HepG2 (cell line): ENCODE data around the gene BCDIN3D. TPM values are rescaled to one million over a fixed set of nuclear protein-coding genes. Genes with fewer than 3 reads are reported as not detected.

Source experiments
- ATAC-seq: fragments of 200-7000 bp; cut with Tn5 transposase; 3 replicates; pipeline ENCODE4 v1.9.1; 2020; ENCODE audit warnings: mild to moderate bottlenecking, moderate library complexity
- BruUV-seq: library from RNA; stranded (reverse); fragments of 400-500 nt; replicated peaks from 2 replicates; lab custom pipeline; 2021; lab: Mats Ljungman, UMichigan
- CTCF ChIA-PET: fragments of 300-600 bp; formaldehyde crosslinking; extraction: SDS; loops from one replicate; lab custom pipeline; 2021; ENCODE audit warnings: low total read pairs, inconsistent platforms, low intra/inter-chr PET ratio; lab: Yijun Ruan, JAX
- POLR2A ChIA-PET: fragments of 350-600 bp; sonication (Branson Sonifier 250); formaldehyde crosslinking; loops from one replicate; lab custom pipeline; 2020; ENCODE audit warnings: antibody characterized with exemption, inconsistent platforms; lab: Yijun Ruan, JAX
- DNase-seq: peaks from one replicate; pipeline ENCODE4 v3.0.0-alpha.2; 2015; ENCODE audit warnings: low spot score
- FAIRE-seq: peaks from 3 replicates; lab custom pipeline; 2011; peaks lifted over from hg19 to GRCh38; lab: Jason Lieb, UNC
- H2AFZ ChIP-seq: one replicate; pipeline ENCODE4 v1.6.1; 2011; ENCODE audit warnings: low read length, inconsistent platforms
- H3K27ac ChIP-seq: fragments of 300-600 bp; 3 replicates; pipeline ENCODE4 v1.8.0; 2011; ENCODE audit warnings: mixed run types, mild to moderate bottlenecking, mixed read lengths, low read length, inconsistent platforms; ENCODE audit not compliant: insufficient read depth; ENCODE audit errors: extremely low read length
- H3K27me3 ChIP-seq, 2 experiments: fragments of 200-600 bp in 1 of 2; 2 replicates in 1 of 2; 3 replicates in 1 of 2; pipeline versions ENCODE4 v1.6.0 to v1.8.0; 2011; ENCODE audit warnings: low read length in 2 of 2, mild to moderate bottlenecking in 2 of 2, moderate library complexity in 2 of 2, inconsistent platforms in 1 of 2; ENCODE audit not compliant: insufficient read depth in 2 of 2, control insufficient read depth in 1 of 2
- H3K36me3 ChIP-seq, 2 experiments: fragments of 200-600 bp in 1 of 2; replicated peaks in 1 of 2; 2 replicates in 1 of 2; 3 replicates in 1 of 2; pipeline versions ENCODE4 v1.5.1 to v1.8.0; 2011; ENCODE audit warnings: low read length in 2 of 2, inconsistent platforms in 1 of 2; ENCODE audit not compliant: insufficient read depth in 2 of 2, control insufficient read depth in 1 of 2
- H3K4me1 ChIP-seq: 2 replicates; pipeline ENCODE4 v1.5.1; 2012; ENCODE audit warnings: low read length, inconsistent platforms; ENCODE audit not compliant: insufficient read depth
- H3K4me2 ChIP-seq: 2 replicates; pipeline ENCODE4 v1.6.0; 2011; ENCODE audit warnings: low read depth, low read length, inconsistent platforms
- H3K4me3 ChIP-seq, 3 experiments: fragments of 200-600 bp in 1 of 3; sonication (generic), shearing (Covaris generic) in 1 of 3; replicated peaks in 1 of 3; 2 replicates each; pipeline ENCODE4 v1.5.1; 2011 to 2016; ENCODE audit warnings: low read length in 3 of 3, inconsistent platforms in 2 of 3, low read depth in 2 of 3, mild to moderate bottlenecking in 2 of 3, control low read depth in 1 of 3, mixed read lengths in 1 of 3; ENCODE audit not compliant: insufficient read depth in 1 of 3
- H3K79me2 ChIP-seq: one replicate; pipeline ENCODE4 v1.6.1; 2011; ENCODE audit warnings: low read length, inconsistent platforms; ENCODE audit not compliant: insufficient read depth
- H3K9ac ChIP-seq: 2 replicates; pipeline ENCODE4 v1.6.0; 2011; ENCODE audit warnings: mild to moderate bottlenecking, low read depth, low read length, inconsistent platforms; ENCODE audit not compliant: insufficient read depth
- H3K9me3 ChIP-seq: 2 replicates; pipeline ENCODE4 v1.5.1; 2012; ENCODE audit warnings: mild to moderate bottlenecking, low read length
- H4K20me1 ChIP-seq: 2 replicates; pipeline ENCODE4 v1.6.0; 2011; ENCODE audit warnings: inconsistent platforms, mild to moderate bottlenecking, low read length, moderate library complexity; ENCODE audit not compliant: insufficient read depth
- AFF4 ChIP-seq: sonication (generic); formaldehyde crosslinking; IDR thresholded peaks from 2 replicates; pipeline ENCODE4 v1.4.0; 2020; ENCODE audit warnings: missing genetic modification reagents
- AGO2 ChIP-seq: fragments of 200-400 bp; formaldehyde crosslinking; optimal IDR thresholded peaks from 2 replicates; pipeline ENCODE3; 2017; ENCODE audit warnings: mild to moderate bottlenecking, low read depth, low read length, moderate library complexity
- ATF6 ChIP-seq: sonication (generic); formaldehyde crosslinking; conservative IDR thresholded peaks from 2 replicates; pipeline ENCODE4 v1.4.0; 2020; ENCODE audit warnings: missing genetic modification reagents
- HNF4G ChIP-seq, 2 experiments: sonication (generic) in 1 of 2; formaldehyde crosslinking in 1 of 2; IDR thresholded peaks; 2 replicates each; pipeline versions ENCODE4 v1.4.0 to v1.6.1; 2011 to 2020; ENCODE audit warnings: borderline replicate concordance in 2 of 2, low read depth in 2 of 2, mild to moderate bottlenecking in 2 of 2, low read length in 1 of 2, missing genetic modification reagents in 1 of 2, moderate library complexity in 1 of 2
- NFE2 ChIP-seq: sonication (generic); formaldehyde crosslinking; IDR thresholded peaks from 2 replicates; pipeline ENCODE4 v1.4.0; 2020; ENCODE audit warnings: missing genetic modification reagents
- NFIB ChIP-seq: sonication (generic); formaldehyde crosslinking; IDR thresholded peaks from 2 replicates; pipeline ENCODE4 v1.9.0; 2021; ENCODE audit warnings: missing genetic modification reagents, mild to moderate bottlenecking, borderline replicate concordance
- SPEN ChIP-seq: sonication (generic); formaldehyde crosslinking; IDR thresholded peaks from 2 replicates; pipeline ENCODE4 v1.5.1; 2020; ENCODE audit warnings: low read depth, mild to moderate bottlenecking, missing genetic modification reagents
- ZNF556 ChIP-seq: sonication (generic); formaldehyde crosslinking; IDR thresholded peaks from 2 replicates; pipeline ENCODE4 v1.4.0; 2020; ENCODE audit warnings: mild to moderate bottlenecking, missing genetic modification reagents, borderline replicate concordance
- ZNF557 ChIP-seq: sonication (generic); formaldehyde crosslinking; IDR thresholded peaks from 2 replicates; pipeline ENCODE4 v1.4.0; 2020; ENCODE audit warnings: missing genetic modification reagents
- ZNF678 ChIP-seq: sonication (generic); formaldehyde crosslinking; IDR thresholded peaks from 2 replicates; pipeline ENCODE4 v1.4.0; 2020; ENCODE audit warnings: mild to moderate bottlenecking, missing genetic modification reagents
- WGBS: methylation state at CpG from one replicate; pipeline ENCODE4 v1.1.6; 2017; ENCODE audit warnings: low lambda C conversion rate; 5-methylcytosine and 5-hydroxymethylcytosine counted together
- in situ Hi-C: cut with HindIII; loops from 2 replicates; pipeline ENCODE4 v1.10.0; 2017; ENCODE audit warnings: low pct_unique_long_range_greater_than_20kb; ENCODE audit not compliant: extremely low pct_ligation_motif_present
- intact Hi-C: fragments of 100-400 bp; cut with micrococcal nuclease; formaldehyde crosslinking; loops from one replicate; pipeline ENCODE4 v1.10.0; 2022; ENCODE audit not compliant: unreplicated experiment
- polyA plus RNA-seq, 8 experiments: library from polyadenylated mRNA; depleted of rRNA in 3 of 8; stranded (reverse) in 7 of 8; unstranded in 1 of 8; fragments of >200 nt; fragmentation: Illumina TruSeq in 4 of 8; extraction: Trizol in 4 of 8; gene quantifications; 2 replicates each; pipeline versions ENCODE4 v1.2.1 to v1.2.3, GENCODE V29; 2011 to 2016; ENCODE audit warnings: low read depth in 4 of 8, missing spikeins in 1 of 8, mixed read lengths in 1 of 8; ENCODE audit not compliant: insufficient read depth in 1 of 8
- total RNA-seq, 5 experiments: library from RNA; depleted of rRNA; stranded (reverse); fragments of >200 nt; fragmentation: Illumina TruSeq; extraction: Trizol; gene quantifications; 2 replicates each; pipeline ENCODE4 v1.2.3, GENCODE V29; 2016; ENCODE audit warnings: low read depth in 1 of 5

BCDIN3D gene
- total and polyA plus RNA-seq, 2 of the 13 experiments (the other 11 are each of a cell fraction or from before 2014, with no cell fraction given): 2.2 to 2.5 TPM

GRCh38 chr12:49794811-49795653 lies 47.9 kb downstream of the BCDIN3D start:
- H3K79me2 ChIP-seq: no peaks in the 10 kb centered on the region
- no peak for TF ChIP-seq ZNF556
- peak; percentile 93 for TF ChIP-seq AGO2
- no peak for TF ChIP-seq HNF4G (IDR thresholded peaks at IDR 0.05; ENCODE audit: borderline replicate concordance, low read depth, low read length)
- TF ChIP-seq HNF4G (CRISPR knock-in tag; IDR thresholded peaks at IDR 0.05; ENCODE audit: borderline replicate concordance, low read depth): no peak
- in situ Hi-C loops: loop anchor here (5.0 kb wide), 1 partner anchor 32 kb away; the partner anchor contains the start of gene NCKAP5L
- intact Hi-C loops: no loop called here
- DNase-seq (no peak), ATAC-seq (peak; percentile 10; the same call in 2 of the 3 replicates), FAIRE-seq (no peak)
- no peak overlapping the region for H2AFZ ChIP-seq
- no peaks in the 10 kb centered on the region for H3K9me3 ChIP-seq
- no peak overlapping the region for H3K9ac ChIP-seq
- H3K36me3 ChIP-seq: peaks cover 8 to 24% of the 10 kb centered on the region in 2 experiments; a peak in 4 of 5 replicates
- H3K27me3 ChIP-seq: no peaks in the 10 kb centered on the region
- H3K4me3 ChIP-seq: no peak overlapping the region
- H3K4me1 ChIP-seq: peaks cover 3% of the 10 kb centered on the region; the same call in 1 of the 2 replicates
- POLR2A ChIA-PET: no interaction called here
- WGBS: 95% methylated on average over 24 of the region's 32 CpGs
- H4K20me1 ChIP-seq: no peaks in the 10 kb centered on the region
- CTCF ChIA-PET: no interaction called here
- BruUV-seq: no TSS peak
- no peak overlapping the region for H3K4me2 ChIP-seq
- H3K27ac ChIP-seq: no peak overlapping the region

- Histone ChIP-seq H2AFZ (no peak overlapping the region), H3K36me3 (peaks cover 7 to 20% of the 10 kb centered on the region in 2 experiments; a peak in 4 of 5 replicates), H3K4me3 (no peak overlapping the region), H3K4me1 (no peaks in the 10 kb centered on the region), H3K4me2 (no peak overlapping the region), H3K79me2 (no peaks in the 10 kb centered on the region), H3K9me3 (no peaks in the 10 kb centered on the region), H4K20me1 (no peaks in the 10 kb centered on the region), H3K27me3 (no peaks in the 10 kb centered on the region), H3K27ac (no peak overlapping the region), H3K9ac (no peak overlapping the region)
- ATAC-seq (no peak), FAIRE-seq (no peak), DNase-seq (no peak)
- ChIA-PET CTCF (no interaction called here), POLR2A (no interaction called here)
- no TSS peak for BruUV-seq
- intact Hi-C loops: no loop called here
- in situ Hi-C loops: loop anchor here (5.0 kb wide), 1 partner anchor 33 kb away; the partner anchor contains the start of gene NCKAP5L
- 92% methylated on average over 5 of the region's 5 CpGs for WGBS
- no peak for TF ChIP-seq NFIB (CRISPR knock-in tag)
- no peak for TF ChIP-seq NFE2 (CRISPR knock-in tag)
- no peak for TF ChIP-seq ATF6 (CRISPR knock-in tag)
- TF ChIP-seq SPEN: no peak
- no peak for TF ChIP-seq ZNF557 (CRISPR knock-in tag)
- no peak for TF ChIP-seq AFF4 (CRISPR knock-in tag)
- no peak for TF ChIP-seq ZNF678 (CRISPR knock-in tag)
Observed at GRCh38 chr12:49794021-49794420, 48.9 kb downstream of the BCDIN3D start.
